SU-DHL-6 (cell line): ENCODE measurements around the gene HLA-A.

Experiments used
- H2AFZ ChIP-seq: fragments of 200-600 bp; sonication (generic); 2 replicates; pipeline ENCODE4 v1.6.1; 2014; ENCODE audit warnings: low read depth, mild to moderate bottlenecking, moderate library complexity, mixed read lengths, antibody characterized with exemption, low read length; ENCODE audit not compliant: severe bottlenecking
- H3F3A ChIP-seq: fragments of 200-600 bp; shearing (Covaris generic); 2 replicates; pipeline ENCODE4 v1.6.0; 2016; ENCODE audit warnings: antibody characterized with exemption, mild to moderate bottlenecking; ENCODE audit not compliant: insufficient read depth
- H3K27ac ChIP-seq: fragments of 200-600 bp; sonication (generic); 2 replicates; pipeline ENCODE4 v1.5.1; 2016; ENCODE audit warnings: low read depth, mild to moderate bottlenecking, low read length, moderate library complexity, mixed read lengths
- H3K27me3 ChIP-seq: fragments of 200-600 bp; sonication (generic), shearing (Covaris generic); 2 replicates; pipeline ENCODE4 v1.6.0; 2014; ENCODE audit warnings: mild to moderate bottlenecking, low read length
- H3K36me3 ChIP-seq: fragments of 200-600 bp; sonication (generic); 2 replicates; pipeline ENCODE4 v1.6.1; 2014; ENCODE audit warnings: mild to moderate bottlenecking, low read length, mixed read lengths
- H3K4me2 ChIP-seq: fragments of 300-600, 200-600 bp; shearing (Covaris generic), sonication (generic); 2 replicates; pipeline ENCODE4 v1.6.0; 2014; ENCODE audit warnings: low read length, low read depth, mild to moderate bottlenecking; ENCODE audit not compliant: poor library complexity, severe bottlenecking
- H3K4me3 ChIP-seq: fragments of 200-600 bp; sonication (generic); 2 replicates; pipeline ENCODE4 v1.5.1; 2014; ENCODE audit warnings: antibody characterized with exemption, low read length, mild to moderate bottlenecking, mixed read lengths; ENCODE audit not compliant: insufficient read depth, poor library complexity, severe bottlenecking
- H3K79me2 ChIP-seq: fragments of 200-600 bp; sonication (generic); 2 replicates; pipeline ENCODE4 v1.6.1; 2014; ENCODE audit warnings: mild to moderate bottlenecking, low read length, moderate library complexity; ENCODE audit not compliant: insufficient read depth
- H3K9ac ChIP-seq: fragments of 200-600 bp; sonication (generic); 2 replicates; pipeline ENCODE4 v1.7.0; 2014; ENCODE audit warnings: mild to moderate bottlenecking, low read length
- H3K9me2 ChIP-seq: fragments of 200-600 bp; sonication (generic); replicated peaks from 2 replicates; pipeline ENCODE4 v1.6.1; 2014; ENCODE audit warnings: low read length; ENCODE audit not compliant: insufficient read depth
- H3K9me3 ChIP-seq: fragments of 200-600 bp; sonication (generic); 2 replicates; pipeline ENCODE4 v1.6.1; 2014; ENCODE audit warnings: low read length, mixed read lengths; ENCODE audit not compliant: insufficient read depth
- H4K20me1 ChIP-seq: fragments of 200-600 bp; sonication (generic); 2 replicates; pipeline ENCODE4 v1.6.1; 2014; ENCODE audit warnings: low read depth, mild to moderate bottlenecking, antibody characterized with exemption, low read length, moderate library complexity, mixed read lengths
- EZH2phosphoT487 ChIP-seq: fragments of 200-600 bp; sonication (generic), shearing (Covaris generic); conservative IDR thresholded peaks from 2 replicates; pipeline ENCODE4 v1.6.1; 2018; ENCODE audit warnings: mild to moderate bottlenecking, antibody characterized with exemption, low read length, moderate library complexity, mixed read lengths
- TF ChIP-seq, protein P1 (sequence below): fragments of 200-600 bp; sonication (generic); IDR thresholded peaks from one replicate; pipeline ENCODE4 v1.5.1; 2017; ENCODE audit warnings: antibody characterized with exemption, mild to moderate bottlenecking, low read length, moderate library complexity; ENCODE audit not compliant: insufficient read depth, poor library complexity, severe bottlenecking

HLA-A gene

DNA sequence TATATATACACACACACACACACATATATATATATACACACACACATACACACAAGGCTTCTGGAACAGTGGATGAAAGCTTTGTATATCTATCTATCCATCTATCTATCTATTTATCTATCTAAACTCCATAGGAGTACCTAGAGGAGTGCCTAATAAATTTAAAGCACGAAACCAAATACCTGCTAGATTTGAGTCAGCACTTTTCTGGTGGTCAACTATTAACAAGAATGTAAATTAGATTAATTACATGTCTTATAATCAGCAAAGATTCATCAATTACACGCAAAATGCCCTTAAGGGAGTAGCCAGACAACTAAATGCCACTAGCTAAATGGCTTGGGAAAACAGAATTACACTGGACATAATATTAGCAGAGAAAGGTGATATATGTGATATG, 26.6 kb downstream of the HLA-A start:
- Histone ChIP-seq H3K9ac (no peak overlapping the region), H3K9me2 (no peaks in the 10 kb centered on the region), H2AFZ (no peak overlapping the region), H4K20me1 (no peaks in the 10 kb centered on the region), H3K9me3 (no peaks in the 10 kb centered on the region), H3K79me2 (peaks cover 4% of the 10 kb centered on the region; the same call in 1 of the 2 replicates), H3K4me2 (no peak overlapping the region), H3F3A (peaks cover 21% of the 10 kb centered on the region), H3K27me3 (no peaks in the 10 kb centered on the region), H3K36me3 (no peaks in the 10 kb centered on the region), H3K4me3 (no peak overlapping the region), H3K27ac (no peak overlapping the region)
- TF ChIP-seq EZH2phosphoT487: no peak
- TF ChIP-seq, protein P1, sequence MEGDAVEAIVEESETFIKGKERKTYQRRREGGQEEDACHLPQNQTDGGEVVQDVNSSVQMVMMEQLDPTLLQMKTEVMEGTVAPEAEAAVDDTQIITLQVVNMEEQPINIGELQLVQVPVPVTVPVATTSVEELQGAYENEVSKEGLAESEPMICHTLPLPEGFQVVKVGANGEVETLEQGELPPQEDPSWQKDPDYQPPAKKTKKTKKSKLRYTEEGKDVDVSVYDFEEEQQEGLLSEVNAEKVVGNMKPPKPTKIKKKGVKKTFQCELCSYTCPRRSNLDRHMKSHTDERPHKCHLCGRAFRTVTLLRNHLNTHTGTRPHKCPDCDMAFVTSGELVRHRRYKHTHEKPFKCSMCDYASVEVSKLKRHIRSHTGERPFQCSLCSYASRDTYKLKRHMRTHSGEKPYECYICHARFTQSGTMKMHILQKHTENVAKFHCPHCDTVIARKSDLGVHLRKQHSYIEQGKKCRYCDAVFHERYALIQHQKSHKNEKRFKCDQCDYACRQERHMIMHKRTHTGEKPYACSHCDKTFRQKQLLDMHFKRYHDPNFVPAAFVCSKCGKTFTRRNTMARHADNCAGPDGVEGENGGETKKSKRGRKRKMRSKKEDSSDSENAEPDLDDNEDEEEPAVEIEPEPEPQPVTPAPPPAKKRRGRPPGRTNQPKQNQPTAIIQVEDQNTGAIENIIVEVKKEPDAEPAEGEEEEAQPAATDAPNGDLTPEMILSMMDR: no peak

DNA sequence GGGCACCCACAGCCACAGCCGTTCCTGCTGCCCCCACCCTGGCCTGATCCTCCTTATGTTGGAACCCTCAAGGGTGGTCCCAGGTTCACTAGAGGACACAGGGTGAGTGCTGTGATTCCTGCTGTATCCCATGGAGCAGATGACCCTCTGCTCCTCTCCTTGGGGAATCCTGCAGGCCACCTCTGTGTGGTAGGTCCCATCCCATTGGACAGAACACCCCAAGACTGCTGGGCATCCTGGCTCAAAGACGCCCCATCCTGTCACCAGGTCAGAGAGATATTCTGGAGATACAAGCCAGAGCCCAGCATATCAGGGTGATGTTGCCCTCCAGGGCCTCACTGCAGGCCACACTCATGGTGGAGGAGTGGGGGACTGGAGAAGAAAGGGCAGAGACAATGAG, 28.4 kb downstream of the HLA-A start:
- H4K20me1 ChIP-seq: no peaks in the 10 kb centered on the region
- no peak overlapping the region for H2AFZ ChIP-seq
- no peaks in the 10 kb centered on the region for H3K9me2 ChIP-seq
- no peak overlapping the region for H3K4me3 ChIP-seq
- H3K79me2 ChIP-seq: no peaks in the 10 kb centered on the region
- H3F3A ChIP-seq: peaks cover 8% of the 10 kb centered on the region; the same call in 1 of the 2 replicates
- no peaks in the 10 kb centered on the region for H3K9me3 ChIP-seq
- no peak overlapping the region for H3K27ac ChIP-seq
- no peaks in the 10 kb centered on the region for H3K36me3 ChIP-seq
- H3K9ac ChIP-seq: no peak overlapping the region
- H3K27me3 ChIP-seq: no peaks in the 10 kb centered on the region
- no peak overlapping the region for H3K4me2 ChIP-seq
- TF ChIP-seq, protein P1: no peak
- no peak for TF ChIP-seq EZH2phosphoT487

DNA sequence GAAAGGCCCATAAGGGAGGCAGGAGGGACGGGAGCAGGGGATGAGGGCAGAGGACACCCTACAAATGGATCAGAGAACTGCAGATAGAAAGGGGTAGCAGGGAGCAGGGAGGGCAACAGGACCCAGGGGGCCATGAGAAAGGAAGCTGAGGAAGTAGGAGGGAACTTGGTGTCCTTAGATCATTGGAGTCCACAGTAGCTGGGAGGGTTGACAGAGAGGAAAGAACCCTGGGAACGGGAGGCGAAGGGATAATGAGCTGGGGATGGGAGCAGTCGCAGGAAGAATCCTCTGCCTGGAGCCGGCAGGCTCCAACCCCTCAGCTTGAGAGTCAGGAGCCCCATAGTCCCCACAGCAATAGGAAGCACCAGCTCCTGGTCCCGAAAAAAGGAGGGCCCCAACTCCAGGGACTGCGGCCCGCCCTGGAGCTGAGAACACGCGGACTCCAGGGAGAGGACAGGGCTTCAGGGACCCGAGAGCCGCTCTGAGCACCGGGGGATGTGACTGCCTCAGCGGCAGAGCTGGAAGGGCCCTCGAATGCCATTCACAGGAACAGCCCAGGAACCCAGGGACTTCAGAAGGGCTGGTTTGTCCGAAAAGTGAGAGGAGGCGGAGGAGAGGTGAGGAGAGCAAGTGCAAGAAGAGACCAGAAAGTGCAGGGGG, 32.7 kb downstream of the HLA-A start:
- no peaks in the 10 kb centered on the region for H4K20me1 ChIP-seq
- H3K9ac ChIP-seq: no peak overlapping the region
- H3K9me2 ChIP-seq: no peaks in the 10 kb centered on the region
- H2AFZ ChIP-seq: no peak overlapping the region
- H3F3A ChIP-seq: no peaks in the 10 kb centered on the region
- H3K27ac ChIP-seq: no peak overlapping the region
- H3K4me2 ChIP-seq: no peak overlapping the region
- TF ChIP-seq, protein P1: no peak
- no peak for TF ChIP-seq EZH2phosphoT487
- H3K79me2 ChIP-seq: no peaks in the 10 kb centered on the region
- H3K9me3 ChIP-seq: no peaks in the 10 kb centered on the region
- H3K36me3 ChIP-seq: no peaks in the 10 kb centered on the region
- no peaks in the 10 kb centered on the region for H3K27me3 ChIP-seq
- no peak overlapping the region for H3K4me3 ChIP-seq
